Measurements from ENCODE around the gene HNRNPL.

DNA sequence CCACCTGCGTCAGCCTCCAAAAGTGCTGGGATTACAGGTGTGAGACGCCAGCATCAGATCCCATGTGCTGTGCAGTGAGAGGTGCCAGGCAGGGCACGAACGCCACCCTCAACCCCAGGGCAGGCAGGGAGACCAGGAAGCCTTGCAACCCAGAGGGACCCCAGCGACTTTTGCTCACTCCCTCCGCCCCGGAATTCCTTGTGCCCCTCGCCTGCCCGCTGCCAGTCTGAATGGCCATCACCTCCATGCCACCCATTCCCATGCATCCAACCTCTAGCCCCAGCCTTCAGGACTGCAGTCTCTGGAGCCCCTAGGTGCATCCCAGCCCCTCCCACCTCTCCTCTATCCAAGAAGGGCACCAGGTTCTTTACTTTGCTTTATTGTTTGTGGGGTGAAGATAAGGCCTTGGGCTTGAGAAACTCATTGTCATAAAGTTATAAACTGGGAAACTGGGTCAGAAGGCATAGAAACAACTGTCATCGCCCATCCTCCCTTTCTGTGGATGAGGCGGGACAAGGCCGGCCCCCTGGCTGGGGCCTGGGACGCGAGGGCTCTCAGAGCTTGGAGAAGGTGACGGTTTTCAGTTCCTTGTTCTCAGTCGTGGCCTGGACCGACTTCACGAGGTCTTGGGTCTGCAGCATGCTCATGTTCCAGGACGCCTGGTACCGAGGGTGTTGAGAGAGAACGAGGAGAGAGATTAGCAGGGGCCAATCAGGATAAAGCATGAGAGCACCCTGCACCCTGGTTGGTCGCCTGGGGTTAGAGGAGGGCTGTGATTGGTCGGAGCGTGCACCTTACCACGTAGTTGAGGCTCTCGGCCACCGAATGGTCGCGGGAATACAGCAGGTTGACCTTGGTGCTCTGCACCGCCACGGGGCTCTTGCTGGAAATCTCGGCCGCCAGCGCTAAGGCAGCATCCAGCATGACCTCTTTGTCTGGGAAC lies 34.5 kb downstream of the HNRNPL start:
- TF ChIP-seq, protein P1, sequence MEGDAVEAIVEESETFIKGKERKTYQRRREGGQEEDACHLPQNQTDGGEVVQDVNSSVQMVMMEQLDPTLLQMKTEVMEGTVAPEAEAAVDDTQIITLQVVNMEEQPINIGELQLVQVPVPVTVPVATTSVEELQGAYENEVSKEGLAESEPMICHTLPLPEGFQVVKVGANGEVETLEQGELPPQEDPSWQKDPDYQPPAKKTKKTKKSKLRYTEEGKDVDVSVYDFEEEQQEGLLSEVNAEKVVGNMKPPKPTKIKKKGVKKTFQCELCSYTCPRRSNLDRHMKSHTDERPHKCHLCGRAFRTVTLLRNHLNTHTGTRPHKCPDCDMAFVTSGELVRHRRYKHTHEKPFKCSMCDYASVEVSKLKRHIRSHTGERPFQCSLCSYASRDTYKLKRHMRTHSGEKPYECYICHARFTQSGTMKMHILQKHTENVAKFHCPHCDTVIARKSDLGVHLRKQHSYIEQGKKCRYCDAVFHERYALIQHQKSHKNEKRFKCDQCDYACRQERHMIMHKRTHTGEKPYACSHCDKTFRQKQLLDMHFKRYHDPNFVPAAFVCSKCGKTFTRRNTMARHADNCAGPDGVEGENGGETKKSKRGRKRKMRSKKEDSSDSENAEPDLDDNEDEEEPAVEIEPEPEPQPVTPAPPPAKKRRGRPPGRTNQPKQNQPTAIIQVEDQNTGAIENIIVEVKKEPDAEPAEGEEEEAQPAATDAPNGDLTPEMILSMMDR (IDR thresholded peaks at IDR 0.05; ENCODE audit: low read depth, low read length), result no peak
- TF ChIP-seq, protein P2, sequence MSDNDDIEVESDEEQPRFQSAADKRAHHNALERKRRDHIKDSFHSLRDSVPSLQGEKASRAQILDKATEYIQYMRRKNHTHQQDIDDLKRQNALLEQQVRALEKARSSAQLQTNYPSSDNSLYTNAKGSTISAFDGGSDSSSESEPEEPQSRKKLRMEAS (IDR thresholded peaks at IDR 0.05; ENCODE audit: low read depth, low read length), result no peak
